HEK293 (cell line): ENCODE data around the gene STX16.

Experiments
- CTCF ChIP-seq: fragments of 450-650 bp; formaldehyde crosslinking; IDR thresholded peaks from 2 replicates; pipeline ENCODE4 v1.5.1; 2016; ENCODE audit warnings: missing biosample characterization, missing genetic modification characterization
- HOXC10 ChIP-seq: sonication (generic); formaldehyde crosslinking; IDR thresholded peaks from 2 replicates; pipeline ENCODE4 v1.8.1; 2023; ENCODE audit warnings: mild to moderate bottlenecking, missing genetic modification reagents
- INSM2 ChIP-seq: fragments of 450-650 bp; formaldehyde crosslinking; IDR thresholded peaks from 2 replicates; pipeline ENCODE4 v1.5.1; 2016; ENCODE audit warnings: missing biosample characterization, missing genetic modification characterization
- REST ChIP-seq: fragments of 450-650 bp; formaldehyde crosslinking; IDR thresholded peaks from 2 replicates; pipeline ENCODE4 v1.5.1; 2016; ENCODE audit warnings: missing biosample characterization, missing genetic modification characterization
- ZFP3 ChIP-seq: fragments of 450-650 bp; formaldehyde crosslinking; IDR thresholded peaks from 2 replicates; pipeline ENCODE4 v1.5.1; 2016; ENCODE audit warnings: low read depth, missing biosample characterization, missing genetic modification characterization
- ZNF561 ChIP-seq: fragments of 450-650 bp; IDR thresholded peaks from 2 replicates; pipeline ENCODE4 v1.5.1; 2018; ENCODE audit warnings: missing biosample characterization, missing genetic modification characterization, borderline replicate concordance

- no peak for TF ChIP-seq CTCF (tag by site-specific recombination)
- no peak for TF ChIP-seq ZFP3 (tag by site-specific recombination)
- TF ChIP-seq HOXC10 (CRISPR knock-in tag) = no peak
- TF ChIP-seq ZNF561 (tag by site-specific recombination) = no peak
- no peak for TF ChIP-seq REST (tag by site-specific recombination)
- no peak for TF ChIP-seq INSM2 (tag by site-specific recombination)
Measured at GRCh38 chr20:58646703-58647102, 4.4 kb upstream of the STX16 start.
